GM21786 (cell line): ENCODE measurements around the gene PPHLN1.

Experiments
- ATAC-seq: cut with Tn5 transposase; IDR thresholded peaks from one replicate; pipeline ENCODE4 v1.9.1; 2021; ENCODE audit not compliant: unreplicated experiment

Gene PPHLN1

DNA sequence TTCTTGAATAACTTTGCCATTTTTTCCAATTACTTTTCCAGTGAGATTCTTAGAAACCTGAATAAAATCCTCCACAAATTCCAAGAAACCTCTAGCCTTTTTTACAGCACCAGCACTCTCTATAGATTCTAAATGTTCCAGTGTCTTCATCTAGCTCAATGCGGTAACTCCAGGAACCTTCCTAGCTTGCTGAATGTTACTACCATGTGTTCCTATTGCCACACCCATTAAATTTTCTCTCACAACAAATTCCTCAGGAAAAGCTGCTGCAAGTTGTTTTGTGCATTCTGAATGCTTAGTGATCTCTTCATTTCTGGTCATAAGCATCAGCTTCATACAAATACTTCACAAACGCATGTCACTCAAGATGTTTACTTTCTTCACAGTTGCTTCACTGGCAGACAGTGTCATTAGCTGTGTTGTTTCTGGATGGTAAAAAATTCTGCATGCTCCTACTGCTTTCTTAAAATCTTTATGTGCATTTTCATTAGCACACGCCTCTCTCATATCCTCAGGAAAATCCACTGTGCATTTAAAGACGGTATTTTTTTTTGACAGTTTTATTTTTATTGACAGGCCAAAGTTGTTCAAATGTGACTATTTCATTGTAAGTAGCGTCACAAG, 106.7 kb downstream of the PPHLN1 start:
- no peak for ATAC-seq

DNA sequence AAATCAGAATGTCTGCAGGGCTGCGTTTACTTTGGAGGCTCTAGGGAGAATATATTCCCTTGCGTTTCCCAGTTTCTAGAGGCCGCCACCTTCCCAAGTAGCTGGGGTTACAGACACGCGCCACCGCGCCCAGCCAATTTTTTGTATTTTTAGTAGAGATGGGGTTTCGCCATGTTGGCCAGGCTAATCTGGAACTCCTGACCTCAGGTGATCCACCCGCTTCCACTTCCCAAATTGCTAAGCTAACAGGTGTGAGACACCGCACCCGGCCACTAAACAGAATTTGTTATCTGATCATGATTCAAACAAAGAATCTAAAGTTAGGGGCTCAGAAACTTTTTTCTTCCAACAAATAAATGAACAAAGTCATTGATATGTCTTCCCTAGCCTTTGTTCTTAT, 114.6 kb downstream of the PPHLN1 start:
- no peak for ATAC-seq

DNA sequence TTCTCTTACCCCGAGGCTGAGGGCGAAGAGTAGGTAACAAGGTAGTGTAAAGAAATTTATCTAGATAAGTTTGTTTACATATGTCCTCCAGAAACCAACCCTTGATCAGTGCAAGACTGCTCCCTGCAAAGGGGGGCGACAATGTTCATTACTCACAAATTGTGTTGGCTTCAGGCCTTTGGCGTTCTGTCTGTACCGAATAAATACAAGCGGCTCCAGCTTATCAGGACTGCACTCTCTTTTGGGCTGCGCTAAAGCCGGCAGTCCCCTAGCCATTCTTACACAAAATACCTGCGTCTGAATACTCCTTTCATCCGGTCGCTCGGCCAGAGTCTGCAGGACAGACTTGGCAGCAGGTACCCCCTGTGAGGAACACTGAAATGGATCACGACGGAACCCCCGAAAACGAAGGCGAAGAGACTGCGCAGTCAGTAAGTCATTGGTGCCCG, 116.4 kb downstream of the PPHLN1 start:
- ATAC-seq: no peak

DNA sequence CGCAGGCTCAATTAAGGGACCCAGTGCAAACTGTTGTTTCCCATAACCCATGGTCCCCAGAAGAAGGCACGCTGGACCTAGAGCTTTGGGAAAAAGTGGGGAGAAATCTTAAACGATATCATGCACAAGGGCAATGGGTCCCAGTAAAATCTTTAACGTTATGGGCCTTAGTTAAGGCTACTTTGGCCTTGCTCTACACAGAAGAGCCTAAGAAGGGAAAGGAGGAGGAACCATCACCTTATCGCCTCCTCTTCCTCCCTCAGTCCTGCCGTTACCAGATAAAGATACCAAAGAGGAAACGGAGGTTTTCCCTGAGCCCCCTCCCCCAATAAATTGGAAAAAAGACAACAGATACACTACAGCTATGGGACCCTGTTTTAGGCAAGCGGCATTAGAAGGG, 116.9 kb downstream of the PPHLN1 start:
- no peak for ATAC-seq

DNA sequence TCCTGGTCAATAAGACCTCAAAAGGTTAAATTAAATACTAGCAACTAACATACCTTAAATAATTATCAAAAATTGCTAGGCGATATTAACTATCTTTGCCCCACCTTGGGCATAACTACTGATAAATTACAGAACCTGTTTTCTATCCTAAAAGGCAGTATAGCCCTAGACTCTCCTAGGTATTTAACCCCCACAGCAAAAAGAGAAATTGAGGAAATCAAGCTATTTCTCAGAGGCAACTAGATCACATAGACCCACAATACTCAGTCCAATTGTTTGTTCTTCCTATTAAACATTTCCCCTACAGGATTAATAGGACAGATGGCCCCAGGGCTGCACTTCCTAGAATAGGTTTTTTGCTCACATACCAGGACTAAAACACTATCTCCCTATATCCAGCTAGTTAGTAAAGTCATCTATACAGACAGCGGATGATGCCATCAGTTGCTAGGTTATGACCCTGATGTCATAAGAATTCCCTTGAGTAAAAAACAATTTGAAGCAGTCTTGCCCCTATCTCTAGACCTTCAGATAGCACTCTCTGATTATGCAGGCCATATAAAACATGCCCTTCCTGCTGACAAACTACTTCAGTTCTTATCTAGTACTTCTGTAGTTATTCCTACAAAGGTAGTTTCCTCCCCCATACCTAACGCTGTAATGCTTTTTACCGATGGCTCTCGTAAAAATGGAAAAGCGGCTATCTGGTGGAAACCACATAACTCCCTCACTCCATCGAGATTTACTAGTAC, 118.4 kb downstream of the PPHLN1 start:
- no peak for ATAC-seq

DNA sequence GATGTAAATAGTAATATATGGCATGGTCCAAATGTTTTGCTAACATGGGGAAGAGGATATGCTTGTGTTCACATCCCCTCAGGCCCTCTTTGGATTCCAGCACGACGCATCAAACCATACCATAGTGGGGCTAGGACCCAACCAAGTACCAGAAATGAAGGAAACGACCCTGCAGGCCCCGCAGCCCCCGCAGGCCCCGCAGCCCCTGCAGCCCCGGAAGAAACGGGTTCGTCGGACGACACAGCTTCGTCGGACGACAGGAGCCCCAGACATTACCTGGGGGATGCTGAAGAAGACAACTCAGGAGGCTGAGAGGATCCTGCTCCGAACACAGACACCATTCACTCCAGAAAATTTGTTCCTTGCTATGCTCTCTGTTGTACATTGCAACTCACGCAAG, 119.9 kb downstream of the PPHLN1 start:
- no peak for ATAC-seq

DNA sequence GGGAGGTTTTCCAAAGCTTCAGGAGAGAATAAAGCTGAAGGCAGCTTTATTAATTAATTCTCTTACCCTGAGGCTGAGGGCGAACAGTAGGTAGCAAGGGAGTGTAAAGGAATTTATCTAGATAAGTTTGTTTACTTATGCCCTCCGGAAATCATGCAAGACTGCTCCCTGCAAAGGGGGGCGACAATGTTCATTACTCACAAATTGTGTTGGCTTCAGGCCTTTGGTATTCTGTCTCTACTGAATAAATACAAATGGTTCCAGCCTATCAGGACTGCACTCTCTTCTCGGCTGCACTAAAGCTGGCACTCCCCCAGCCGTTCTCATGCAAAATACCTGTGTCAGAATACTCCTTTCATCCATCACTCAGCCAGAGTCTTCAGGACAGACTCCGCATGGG, 120.8 kb downstream of the PPHLN1 start:
- no peak for ATAC-seq

DNA sequence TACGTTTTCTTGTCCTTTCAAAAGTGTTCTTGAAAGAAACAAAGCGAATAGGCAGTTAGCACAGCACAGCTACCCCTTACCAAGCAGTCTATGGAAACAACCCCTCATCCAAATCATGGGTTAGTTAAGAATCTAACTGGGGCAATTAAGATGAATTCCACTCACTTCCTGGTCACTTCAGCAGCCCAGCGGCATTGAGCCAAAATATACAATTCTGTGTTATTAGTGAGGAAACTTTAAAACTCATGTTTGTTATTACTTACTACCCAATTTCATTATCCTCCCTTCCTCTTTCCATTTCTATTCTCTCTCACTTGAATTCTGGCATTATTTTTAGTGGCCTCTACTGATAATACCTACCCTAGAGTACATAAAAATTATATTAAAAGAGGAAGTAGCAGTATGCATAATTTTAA, 121.4 kb downstream of the PPHLN1 start:
- no peak for ATAC-seq

DNA sequence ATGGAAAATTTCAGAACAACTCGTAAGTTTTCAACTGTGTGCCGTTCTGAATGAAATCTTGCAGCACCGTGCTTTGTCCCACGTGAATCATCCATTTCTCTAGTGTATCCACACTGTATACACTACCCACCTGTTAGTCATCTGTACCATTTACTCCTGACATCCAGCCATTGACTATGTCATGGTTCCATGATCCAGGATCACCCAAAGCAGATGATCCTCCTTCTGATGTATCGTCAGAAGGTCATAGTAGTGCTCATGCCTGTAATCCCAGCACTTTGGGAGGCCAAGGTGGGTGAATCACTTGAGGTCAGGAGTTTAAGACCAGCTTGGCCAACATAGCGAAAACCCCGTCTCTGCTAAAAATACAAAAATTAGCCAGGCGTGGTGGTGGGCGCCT, 122.9 kb downstream of the PPHLN1 start:
- no peak for ATAC-seq

DNA sequence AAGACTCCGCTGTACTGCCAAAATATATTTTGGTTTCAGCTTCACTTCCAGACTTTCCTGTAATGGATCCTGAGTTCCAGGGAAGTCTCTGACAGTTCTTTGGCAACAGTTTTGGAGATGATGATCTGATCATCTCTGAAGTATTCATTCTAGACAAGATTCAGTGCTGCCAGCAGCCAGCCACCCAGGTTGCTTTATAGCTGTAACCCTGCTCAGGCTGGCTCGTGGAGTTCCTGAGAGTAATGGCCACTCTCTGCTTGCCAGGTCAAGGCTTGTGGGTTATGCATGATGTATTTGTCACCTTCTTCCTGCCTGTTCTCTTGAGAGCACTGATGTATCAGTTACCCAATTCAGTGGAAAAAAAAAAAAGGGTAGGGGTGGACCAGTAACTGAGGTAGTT, 124.3 kb downstream of the PPHLN1 start:
- ATAC-seq: peak; percentile 51

DNA sequence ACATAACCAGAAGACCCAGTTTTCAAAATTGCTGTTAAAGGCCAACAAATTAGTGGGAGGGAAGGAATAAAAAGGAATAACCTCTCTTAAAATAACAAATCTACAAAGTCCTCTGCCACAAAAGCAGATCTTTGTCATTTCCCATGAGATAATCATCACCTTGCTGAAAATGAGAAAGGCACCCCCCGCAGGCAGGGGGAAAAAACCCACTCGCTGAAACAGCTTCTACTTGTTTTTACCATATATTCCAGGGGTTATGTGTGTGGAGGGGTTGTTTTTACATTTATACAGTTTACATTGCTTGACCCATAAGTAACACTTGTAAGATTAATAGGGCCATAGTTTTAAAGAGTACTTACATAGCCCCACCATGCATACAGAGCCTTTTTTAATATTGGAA, 132.6 kb downstream of the PPHLN1 start:
- no peak for ATAC-seq

DNA sequence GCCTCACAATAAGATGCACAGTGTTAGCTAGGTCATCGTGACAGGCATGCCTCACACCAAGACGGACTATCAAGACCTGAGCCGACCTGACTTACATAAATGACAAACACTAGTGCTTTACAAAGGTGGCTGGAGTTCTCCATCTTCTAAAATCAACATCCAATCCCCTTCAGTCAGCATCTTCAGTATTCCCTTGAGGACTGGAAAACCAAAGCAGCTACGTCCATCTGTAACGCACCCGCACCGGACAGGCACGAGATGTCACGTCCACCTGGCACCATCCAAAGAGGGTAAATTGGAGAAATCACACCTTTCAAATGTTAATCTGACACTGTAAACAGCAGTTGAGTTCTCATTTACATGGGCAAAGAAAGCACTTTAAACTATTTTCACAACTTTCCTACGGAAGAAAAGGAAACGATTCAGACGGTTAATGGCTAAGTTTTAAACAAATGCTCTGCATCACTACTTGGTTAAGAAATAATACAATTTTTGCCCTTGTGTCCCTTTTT, 133.4 kb downstream of the PPHLN1 start:
- ATAC-seq: no peak

DNA sequence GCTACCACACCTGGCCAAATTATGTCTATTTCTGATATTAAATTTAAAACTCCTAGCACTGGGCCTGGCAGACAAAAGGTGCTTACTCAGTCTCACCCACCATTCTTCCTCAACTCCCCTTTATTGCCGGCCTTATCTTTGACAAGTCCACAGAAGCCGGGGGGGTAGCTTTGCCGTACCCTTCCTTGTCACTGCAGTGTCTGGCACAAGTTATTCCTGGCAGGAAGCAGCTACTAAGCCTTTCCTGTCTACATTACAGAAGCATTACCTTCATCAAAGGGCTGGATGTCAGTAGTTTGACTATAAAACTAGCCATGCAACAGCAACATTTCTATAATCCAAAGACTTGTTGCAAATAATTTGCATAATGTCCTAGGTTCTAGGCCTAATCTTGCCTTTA, 136.5 kb downstream of the PPHLN1 start:
- no peak for ATAC-seq

DNA sequence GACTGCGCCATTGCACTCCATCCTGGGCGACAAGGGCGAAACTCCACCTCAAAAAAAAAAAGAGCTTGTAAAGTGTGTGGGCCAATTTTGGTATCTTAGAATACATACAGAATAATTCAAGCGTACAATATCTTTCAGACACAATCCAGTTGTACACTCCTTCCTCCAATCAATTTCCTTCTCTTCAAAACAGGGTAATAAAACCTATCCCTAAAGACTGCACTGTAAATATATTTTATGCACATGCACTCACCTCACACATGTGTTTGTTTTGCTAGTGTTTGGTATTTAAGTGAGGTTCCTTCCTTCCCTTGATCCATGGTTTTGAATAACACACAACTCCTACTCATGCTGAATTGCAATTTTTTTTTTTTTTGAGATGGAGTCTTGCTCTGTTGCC, 137.7 kb downstream of the PPHLN1 start:
- ATAC-seq: no peak

DNA sequence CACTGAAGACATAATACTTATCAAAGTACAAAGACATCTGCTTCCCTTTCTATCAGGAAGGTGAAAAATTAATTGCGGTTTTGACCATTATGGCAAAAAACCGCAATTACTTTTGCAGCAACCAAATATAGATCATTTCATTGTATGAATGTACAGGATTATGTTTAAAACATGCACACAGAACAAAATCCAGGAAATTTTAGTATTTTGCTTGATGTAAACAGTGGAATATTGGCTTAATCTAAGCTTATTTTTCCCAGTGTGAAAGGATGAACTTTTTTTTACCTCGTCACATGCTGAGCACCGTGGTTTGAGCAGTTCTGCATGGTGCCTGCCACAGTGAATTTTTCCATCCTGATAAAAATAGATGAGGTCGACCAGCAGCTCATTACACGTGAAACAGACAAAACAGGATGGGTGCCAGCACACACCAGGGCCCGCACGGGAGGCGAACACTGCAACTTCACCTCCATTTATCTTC, 142.4 kb downstream of the PPHLN1 start:
- peak; percentile 19 for ATAC-seq

DNA sequence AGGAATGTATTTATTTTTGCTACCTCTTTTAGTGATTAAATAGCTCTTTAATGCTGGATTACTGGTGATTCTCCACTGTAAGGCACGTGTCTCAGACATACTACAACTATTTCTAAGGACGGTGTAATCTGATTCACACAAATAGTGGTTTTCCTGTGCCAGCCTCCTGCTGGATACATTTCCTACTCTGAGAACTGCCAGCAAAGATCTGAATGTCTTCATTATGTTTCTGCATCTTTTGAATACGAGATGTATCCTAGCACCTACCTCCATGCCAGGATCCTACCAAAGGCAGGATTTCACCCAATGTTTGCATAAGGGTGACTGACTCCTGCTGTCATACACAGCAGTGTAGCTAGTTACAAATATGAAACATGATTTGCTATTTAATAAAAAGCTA, 143.0 kb downstream of the PPHLN1 start:
- ATAC-seq: peak; percentile 2

DNA sequence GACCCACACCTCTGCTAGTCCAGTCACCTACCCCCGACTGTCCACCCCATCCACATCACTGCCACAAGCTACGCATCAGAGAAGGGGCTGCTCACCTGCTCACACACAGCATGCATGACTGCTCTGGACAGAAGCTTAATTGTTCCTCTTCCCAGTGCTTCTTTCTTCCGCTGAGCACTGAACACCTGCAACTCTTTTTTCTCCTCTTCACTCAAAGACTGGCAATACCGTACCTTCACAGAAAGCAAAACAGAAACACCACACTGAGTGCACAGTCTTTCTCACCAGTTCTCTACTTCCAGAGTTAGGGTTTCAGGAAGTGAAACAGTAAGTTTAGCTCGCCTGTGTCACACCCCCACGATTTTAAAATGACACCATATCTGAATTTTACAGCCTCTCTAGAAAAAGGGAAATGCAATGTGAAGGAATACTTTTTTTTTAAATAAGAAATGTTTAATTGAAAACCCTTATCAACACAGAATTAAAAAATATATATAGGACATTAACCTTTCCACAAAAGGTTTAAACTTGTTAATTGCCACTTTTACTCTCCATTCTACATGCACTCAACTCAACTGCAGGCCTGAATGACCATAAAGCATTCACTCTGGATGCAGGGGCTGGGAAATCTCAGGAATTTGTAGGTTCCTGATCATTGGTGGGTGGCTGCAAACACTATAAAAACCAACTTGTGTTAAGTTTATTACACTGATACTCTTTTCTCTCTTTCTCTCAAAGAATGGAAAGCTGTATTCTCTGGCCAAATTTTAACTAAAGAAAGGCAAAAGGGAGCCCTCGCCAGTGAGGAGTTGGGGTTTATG, 143.6 kb downstream of the PPHLN1 start:
- ATAC-seq: peak; percentile 97

DNA sequence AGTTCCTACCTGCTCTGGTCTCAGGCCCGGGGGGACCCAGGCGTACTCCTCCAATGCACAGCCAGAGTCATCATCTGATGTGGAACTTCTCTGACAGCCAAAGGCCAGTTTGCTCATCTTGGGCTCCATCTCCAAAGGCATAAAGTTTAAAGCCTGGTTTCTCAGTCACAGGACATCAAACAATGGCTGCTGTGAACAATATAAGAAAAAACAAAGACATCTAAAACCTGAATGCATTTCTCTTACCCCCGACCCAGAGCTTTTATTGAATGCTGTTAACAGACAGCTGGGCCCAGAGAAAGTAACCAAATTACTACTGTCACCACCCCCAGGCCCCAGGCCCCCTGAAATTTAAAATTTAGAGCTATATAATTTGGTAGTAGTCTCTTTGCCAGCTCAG, 146.4 kb downstream of the PPHLN1 start:
- ATAC-seq: no peak

DNA sequence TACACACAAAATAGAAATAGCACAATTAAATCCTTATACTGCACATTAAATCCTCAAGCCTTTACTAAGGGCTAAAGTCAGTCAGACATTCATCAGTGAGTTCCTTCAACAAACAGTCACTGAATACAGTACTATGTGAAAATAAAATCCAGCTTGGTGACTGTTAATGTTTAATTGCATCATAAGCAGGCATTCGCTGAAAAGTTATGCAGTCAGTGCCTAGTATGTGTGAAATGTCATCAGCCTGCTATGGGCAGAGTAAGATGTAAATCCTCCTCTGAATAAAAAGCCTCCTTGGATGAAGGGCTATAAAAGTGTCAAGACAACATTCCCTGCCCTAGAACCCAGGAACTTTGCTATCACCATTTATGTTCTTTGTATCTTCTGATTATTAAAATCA, 147.2 kb downstream of the PPHLN1 start:
- ATAC-seq: no peak

DNA sequence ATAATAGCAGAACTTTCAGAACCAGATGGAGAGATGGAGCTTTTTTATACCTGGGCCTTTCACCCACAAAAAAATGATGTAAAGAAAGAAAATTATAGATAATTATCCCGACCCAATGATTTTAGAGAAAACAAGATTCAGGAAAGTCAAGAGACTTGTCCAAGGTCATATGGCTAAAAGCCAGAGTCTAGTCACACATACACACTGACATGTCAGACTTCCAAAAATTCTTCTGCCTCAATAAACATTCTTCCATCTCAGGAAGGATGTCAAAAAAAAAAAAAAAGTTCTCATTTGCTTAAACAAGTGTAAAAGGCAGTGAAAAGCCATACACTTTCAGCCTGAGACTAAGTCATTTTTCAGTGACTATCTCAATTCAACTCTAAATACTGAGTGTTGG, 147.6 kb downstream of the PPHLN1 start:
- no peak for ATAC-seq

DNA sequence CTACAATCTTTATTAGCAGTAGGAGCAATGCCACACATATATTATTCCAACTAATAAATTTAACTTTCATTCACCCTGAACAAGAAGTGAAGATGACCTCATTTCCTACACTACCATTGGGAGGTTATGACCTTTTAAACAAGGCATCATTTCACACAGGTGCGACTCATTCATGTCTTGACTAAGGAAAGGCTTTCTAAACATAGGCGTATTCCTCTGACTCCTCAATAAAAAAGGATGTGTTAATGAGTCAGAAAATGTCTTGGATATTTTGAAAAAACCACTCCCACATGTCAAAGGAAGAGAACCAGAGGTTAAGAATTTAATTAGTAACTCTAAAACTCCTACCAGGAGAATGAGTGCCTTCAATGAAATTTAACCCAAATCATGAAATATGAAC, 148.4 kb downstream of the PPHLN1 start:
- ATAC-seq: no peak

DNA sequence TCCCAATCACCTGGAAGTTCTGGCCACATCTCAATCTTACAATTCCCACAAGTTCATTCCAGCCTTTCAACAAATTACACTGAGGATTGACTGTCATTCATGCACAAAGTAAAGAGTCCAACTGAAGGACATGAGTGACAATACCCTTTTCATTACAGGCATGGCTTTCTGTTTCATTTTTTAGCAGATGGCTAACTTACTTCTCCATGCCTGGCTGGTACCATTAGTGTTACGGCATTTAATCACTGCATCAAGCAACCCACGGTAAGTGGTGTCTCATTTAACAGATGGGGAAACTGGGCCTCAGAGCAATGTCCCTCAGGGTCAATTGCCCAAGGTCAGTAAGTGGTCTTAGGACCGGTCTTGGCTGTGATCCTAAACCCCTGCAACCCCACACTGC, 149.1 kb downstream of the PPHLN1 start:
- ATAC-seq: no peak
